H1 (cell line): Measurements from ENCODE around the gene HAND1.

ENCODE experiments used
- CTCF ChIP-seq, 3 experiments: IDR thresholded peaks; 1 replicate in 2 of 3; 2 replicates in 1 of 3; pipeline versions ENCODE4 v1.5.1 to v1.6.1; 2011; ENCODE audit warnings: low read length in 3 of 3, mild to moderate bottlenecking in 3 of 3, inconsistent platforms in 2 of 3, low read depth in 1 of 3, moderate library complexity in 1 of 3; ENCODE audit not compliant: insufficient read depth in 1 of 3; ENCODE audit errors: control extremely low read depth in 1 of 3
- HDAC6 ChIP-seq: IDR thresholded peaks from one replicate; pipeline ENCODE4 v1.7.1; 2012; ENCODE audit warnings: low read depth, mild to moderate bottlenecking, inconsistent platforms, low read length, moderate library complexity
- TAF7 ChIP-seq: optimal IDR thresholded peaks from 2 replicates; pipeline ENCODE3; 2011; ENCODE audit warnings: low read depth, mild to moderate bottlenecking, inconsistent platforms, low read length, moderate library complexity, borderline replicate concordance

- no peak for TF ChIP-seq CTCF (IDR thresholded peaks at IDR 0.05; ENCODE audit: control extremely low read depth in 1 of 3, insufficient read depth in 1 of 3, low read depth in 1 of 3, low read length in 3 of 3)
- no peak for TF ChIP-seq TAF7
- TF ChIP-seq HDAC6: no peak
Measured at GRCh38 chr5:154478224-154478565, at the start of gene HAND1.
